Epithelial cell of prostate (primary cell): ENCODE data around the gene PBX1.

Experiments used
- DNase-seq: peaks from one replicate; pipeline ENCODE4 v3.0.0-alpha.2; 2011; ENCODE audit warnings: low read depth, low spot score
- H3K27ac ChIP-seq: fragments of 450-650 bp; 2 replicates; pipeline ENCODE4 v1.5.1; 2017; ENCODE audit warnings: mild to moderate bottlenecking

PBX1 gene

DNA sequence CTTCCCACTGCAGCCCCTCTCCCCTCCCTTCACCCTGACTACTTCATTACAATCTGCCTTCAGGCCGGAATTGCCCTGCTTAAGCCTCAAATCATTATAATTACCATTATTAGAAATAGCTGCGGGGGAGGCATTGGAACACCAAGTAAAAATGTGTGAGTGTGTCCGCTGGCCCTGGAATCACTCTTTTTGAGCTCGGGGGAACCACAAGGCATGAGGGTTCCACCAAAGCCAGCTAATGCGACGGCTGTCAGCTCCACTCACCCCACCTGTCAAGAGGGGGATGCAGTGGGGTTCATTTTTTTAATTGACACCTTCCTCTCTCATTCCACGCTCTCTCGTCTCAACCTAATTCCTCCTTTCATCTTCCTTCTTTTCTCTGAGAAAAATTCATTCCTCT is 177.2 kb downstream of the PBX1 start:
- no peak for DNase-seq
- peak overlapping the region; percentile 33 for H3K27ac ChIP-seq

- no peak for DNase-seq
- H3K27ac ChIP-seq = no peak overlapping the region
Observed at GRCh38 chr1:164739189-164739588, 180.2 kb downstream of the PBX1 start.

- DNase-seq = no peak
- H3K27ac ChIP-seq = no peak overlapping the region
Observed at GRCh38 chr1:164740000-164740526, 181.1 kb downstream of the PBX1 start.

DNA sequence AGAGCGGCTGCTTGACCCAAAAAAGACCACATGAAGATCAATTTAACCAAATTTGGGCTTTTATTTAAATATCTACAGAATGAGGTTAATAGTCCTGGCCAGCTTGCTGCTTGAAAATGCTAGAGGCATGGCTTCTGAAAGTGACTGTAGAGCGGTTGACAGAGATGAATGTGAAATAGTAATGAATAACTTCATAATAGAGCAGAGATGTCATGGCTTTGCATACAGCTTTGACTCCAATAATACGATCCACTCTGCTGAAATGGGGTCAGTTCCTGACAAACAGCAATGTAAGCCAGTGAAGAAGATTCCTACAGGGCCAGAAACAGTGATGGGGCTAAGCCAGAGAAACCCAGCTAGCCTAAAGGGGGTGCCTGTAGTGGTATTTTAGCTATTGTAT is 183.8 kb downstream of the PBX1 start:
- H3K27ac ChIP-seq = no peak overlapping the region
- no peak for DNase-seq

- no peak overlapping the region for H3K27ac ChIP-seq
- no peak for DNase-seq
Observed at GRCh38 chr1:164743976-164744375, 185.0 kb downstream of the PBX1 start.

- DNase-seq = no peak
Observed at GRCh38 chr1:164745736-164746135, 186.8 kb downstream of the PBX1 start.

GRCh38 chr1:164746632-164747031 is 187.6 kb downstream of the PBX1 start:
- no peak overlapping the region for H3K27ac ChIP-seq

More at GRCh38 chr1:164745736-164746135, 186.8 kb downstream of the PBX1 start:
- no peak overlapping the region for H3K27ac ChIP-seq

GRCh38 chr1:164748253-164748899 is 189.4 kb downstream of the PBX1 start:
- no peak overlapping the region for H3K27ac ChIP-seq
- no peak for DNase-seq

More at GRCh38 chr1:164746632-164747031, 187.6 kb downstream of the PBX1 start:
- DNase-seq = no peak

DNA sequence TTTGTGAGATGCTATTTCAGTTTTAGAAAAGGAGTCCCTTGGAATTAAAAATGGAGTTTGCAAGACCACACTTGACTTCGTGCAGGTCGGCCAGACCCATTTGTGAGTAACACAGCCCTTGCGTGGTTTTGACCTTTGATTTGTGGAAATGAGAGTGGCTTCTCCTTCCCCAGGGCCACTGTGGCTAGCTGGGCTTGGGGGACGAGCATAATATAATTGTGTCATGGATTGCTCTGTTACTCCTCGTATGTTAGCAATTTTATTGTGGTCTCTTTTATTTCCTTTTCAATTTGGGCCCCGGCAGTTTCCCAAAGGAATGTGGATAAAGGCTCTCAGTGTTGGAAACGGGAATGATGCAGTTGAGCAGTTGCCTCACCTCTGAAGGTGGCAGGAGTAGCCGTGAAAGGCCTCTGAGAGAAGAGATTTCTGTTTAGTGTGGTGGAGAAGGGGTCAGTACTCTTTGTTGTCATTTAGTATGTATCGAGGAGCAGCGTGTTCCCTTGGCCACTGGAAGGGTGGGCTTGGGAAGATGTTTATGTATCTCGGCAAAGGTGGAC is 194.6 kb downstream of the PBX1 start:
- H3K27ac ChIP-seq = no peak overlapping the region
- DNase-seq = no peak

DNA sequence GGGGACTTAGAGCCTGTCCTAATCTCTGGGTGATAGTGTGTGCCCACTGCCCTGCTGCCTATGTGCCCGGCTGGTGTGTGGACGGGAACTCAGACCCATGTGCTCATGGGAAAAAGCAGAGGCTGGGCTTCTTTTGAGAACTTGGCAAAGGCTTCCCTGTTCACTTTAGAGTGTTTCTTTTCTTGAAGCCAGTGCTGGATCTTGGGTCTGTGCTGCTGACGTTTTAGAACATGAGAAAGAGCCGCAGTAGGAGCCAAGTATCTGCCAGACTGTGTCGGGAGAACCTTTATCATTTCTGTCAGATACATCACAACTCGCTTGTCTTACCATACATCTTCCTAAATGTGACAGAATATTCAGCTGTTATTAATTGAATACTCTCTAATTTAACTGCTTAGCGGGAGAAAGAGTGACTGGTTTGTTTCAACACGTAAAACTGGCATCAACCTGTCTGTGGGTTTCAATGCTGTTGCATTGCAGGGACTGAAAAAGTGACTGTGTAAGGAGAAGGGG is 195.2 kb downstream of the PBX1 start:
- H3K27ac ChIP-seq = no peak overlapping the region

DNA sequence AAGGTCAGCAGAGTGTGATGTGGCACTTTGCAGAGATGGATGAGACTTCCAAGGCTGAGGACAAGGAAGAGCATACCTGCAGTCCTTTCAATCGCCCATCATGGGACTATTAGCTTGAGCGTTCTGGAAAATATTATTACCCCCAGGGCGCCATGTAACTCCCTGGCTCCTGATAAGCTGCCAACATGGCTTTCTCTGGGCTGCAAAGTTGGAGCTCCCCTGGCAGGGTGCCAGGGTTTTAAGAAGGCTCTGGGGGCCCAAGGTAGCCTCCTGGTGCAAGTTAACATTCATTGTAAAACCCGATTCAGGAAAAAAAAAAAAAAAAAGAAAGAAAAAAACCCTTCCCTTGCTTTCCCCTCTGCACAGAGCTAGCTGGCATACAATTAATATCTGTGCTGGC is 196.7 kb downstream of the PBX1 start:
- no peak for DNase-seq
- H3K27ac ChIP-seq = no peak overlapping the region

More for the DNA sequence above, 195.2 kb downstream of the PBX1 start:
- no peak for DNase-seq

DNA sequence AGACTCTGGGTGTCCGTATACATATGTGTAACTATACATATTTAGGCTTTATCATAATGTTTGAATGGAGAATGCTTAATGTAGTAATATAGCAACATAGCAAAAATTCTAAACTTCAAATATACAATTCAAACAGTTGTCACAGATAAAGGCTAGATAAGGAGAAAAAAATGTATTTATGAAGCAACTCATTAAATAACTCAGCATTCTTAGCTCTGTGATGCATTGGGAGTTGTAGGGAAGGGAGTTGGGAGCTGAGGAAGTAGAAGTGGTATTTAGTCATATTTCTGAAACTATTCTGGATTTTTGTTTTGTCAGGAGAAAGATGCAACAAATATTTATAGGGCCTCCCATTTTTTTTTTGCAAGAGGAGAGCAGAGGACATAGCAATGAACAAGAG is 197.8 kb downstream of the PBX1 start:
- H3K27ac ChIP-seq = no peak overlapping the region
- DNase-seq = no peak

GRCh38 chr1:164757625-164758024 is 198.6 kb downstream of the PBX1 start:
- DNase-seq = no peak
- no peak overlapping the region for H3K27ac ChIP-seq

- H3K27ac ChIP-seq = no peak overlapping the region
- no peak for DNase-seq
Observed at GRCh38 chr1:164759144-164759920, 200.3 kb downstream of the PBX1 start.

DNA sequence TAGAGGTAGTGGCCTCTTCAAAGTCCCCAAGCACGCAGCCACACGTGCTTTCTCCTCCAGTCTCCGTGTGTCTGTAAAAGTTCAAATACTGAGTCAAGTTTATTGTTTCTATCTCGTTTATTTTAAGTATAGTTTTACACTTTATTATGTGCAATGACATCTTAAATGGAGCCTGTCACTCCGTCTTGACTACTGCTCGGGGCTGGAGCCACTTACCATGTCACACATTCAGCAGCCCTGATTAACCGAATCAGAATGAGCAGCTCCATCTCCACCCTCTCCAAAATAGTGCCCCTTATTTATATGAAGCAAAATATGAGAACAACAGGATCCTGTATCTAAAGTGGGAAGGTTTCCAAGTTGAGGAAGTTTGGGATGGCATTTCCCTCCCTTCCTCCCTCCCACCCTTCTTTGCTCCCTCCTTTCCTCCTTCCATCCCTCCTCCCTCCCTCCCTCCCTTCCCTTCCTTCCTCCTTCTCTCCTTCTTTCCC is 201.0 kb downstream of the PBX1 start:
- DNase-seq = no peak
- H3K27ac ChIP-seq = no peak overlapping the region

- H3K27ac ChIP-seq = no peak overlapping the region
- DNase-seq = no peak
Observed at GRCh38 chr1:164760569-164760968, 201.6 kb downstream of the PBX1 start.

GRCh38 chr1:164761009-164761408 is 202.0 kb downstream of the PBX1 start:
- H3K27ac ChIP-seq = no peak overlapping the region
- no peak for DNase-seq

DNA sequence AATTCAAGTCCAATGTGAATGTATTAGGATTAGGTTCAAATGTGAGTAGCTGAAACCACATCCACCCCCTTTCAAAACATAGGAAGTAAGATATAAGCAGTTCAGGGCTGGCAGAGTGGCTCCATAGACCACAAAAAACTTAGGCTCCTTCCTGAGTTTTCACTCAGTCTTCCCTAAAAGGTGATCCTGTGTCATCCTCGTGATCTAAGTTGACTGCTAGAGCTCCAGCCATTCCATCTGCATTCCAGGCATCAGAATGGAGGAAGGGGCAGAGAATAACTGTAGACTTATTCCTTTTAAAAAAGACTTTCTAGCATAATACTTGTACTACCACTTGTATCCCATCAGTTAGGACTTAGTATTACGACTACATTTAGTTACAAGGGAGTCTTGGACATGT is 204.1 kb downstream of the PBX1 start:
- no peak overlapping the region for H3K27ac ChIP-seq
- no peak for DNase-seq

DNA sequence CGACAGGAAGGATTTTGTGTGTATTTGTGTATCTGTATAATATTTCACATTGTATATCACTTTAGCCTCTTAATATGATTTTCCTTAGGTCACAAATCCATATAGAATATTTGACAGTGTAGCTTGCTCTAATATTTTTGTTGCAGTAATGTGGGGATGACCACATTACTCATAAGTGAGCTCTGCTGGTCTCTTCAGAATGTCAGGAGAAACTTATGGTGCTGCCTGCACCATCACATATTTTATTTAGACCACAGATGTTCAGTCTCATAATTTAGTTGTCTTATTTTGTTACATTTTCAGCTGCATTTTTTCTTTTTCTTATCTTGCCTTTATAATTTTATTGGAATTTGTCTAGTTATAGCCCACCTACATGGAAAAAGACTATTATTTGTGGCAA is 205.3 kb downstream of the PBX1 start:
- DNase-seq = no peak
- no peak overlapping the region for H3K27ac ChIP-seq

DNA sequence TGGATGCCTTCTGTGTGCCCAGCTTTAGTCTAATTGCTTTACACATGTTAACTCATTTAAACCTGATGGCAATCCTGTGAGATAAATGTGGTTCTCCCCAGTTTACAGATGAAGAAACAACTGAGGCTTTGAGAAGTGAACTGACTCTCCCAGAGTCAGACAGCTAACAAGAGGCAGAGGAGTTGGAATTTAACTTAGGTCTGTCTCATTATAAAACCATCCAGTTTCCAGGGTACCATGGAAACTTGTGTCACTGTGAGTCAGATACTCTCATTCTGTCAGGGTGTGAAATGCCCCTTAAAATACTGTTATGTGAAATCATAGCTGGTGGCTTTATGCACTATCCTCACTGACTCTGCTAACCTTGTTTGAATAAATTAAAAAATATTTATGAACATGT is 206.6 kb downstream of the PBX1 start:
- H3K27ac ChIP-seq = peak overlapping the region; percentile 20
- DNase-seq = peak; percentile 12
